Esophagus muscularis mucosa (tissue), 4 donors: ENCODE measurements around the gene MUC7. TPM values are rescaled to one million over a fixed set of nuclear protein-coding genes. Genes with fewer than 3 reads are reported as not detected.

Source experiments
- DNase-seq: peaks from one replicate; pipeline ENCODE4 v3.0.0-alpha.2; 2017; ENCODE audit errors: extremely low spot score
- H3K27ac ChIP-seq, 4 donors: fragments of 200-600 bp; sonication (generic); replicated peaks in 1 of 4; 1 replicate in 3 of 4; 2 replicates in 1 of 4; pipeline ENCODE4 v1.5.1; 2016 to 2019; ENCODE audit warnings: mild to moderate bottlenecking in 1 of 4
- H3K27me3 ChIP-seq, 4 donors: fragments of 200-600 bp; sonication (generic); one replicate each; pipeline versions ENCODE4 v1.5.1 to v1.6.0; 2016 to 2019
- H3K36me3 ChIP-seq, 4 donors: fragments of 200-600 bp; sonication (generic); one replicate each; pipeline ENCODE4 v1.5.1; 2016 to 2019
- H3K4me1 ChIP-seq, 4 donors: fragments of 200-600 bp; sonication (generic); one replicate each; pipeline ENCODE4 v1.5.1; 2016 to 2019
- H3K4me3 ChIP-seq, 4 donors: fragments of 200-600 bp; sonication (generic); 1 replicate in 2 of 4; 2 replicates in 2 of 4; pipeline ENCODE4 v1.5.1; 2016 to 2019; ENCODE audit warnings: mild to moderate bottlenecking in 4 of 4, moderate library complexity in 1 of 4
- H3K9me3 ChIP-seq, 4 donors: fragments of 200-600 bp; sonication (generic); 1 replicate in 3 of 4; 2 replicates in 1 of 4; pipeline ENCODE4 v1.5.1; 2016 to 2019
- EP300 ChIP-seq: sonication (generic); formaldehyde crosslinking; IDR thresholded peaks from one replicate; pipeline ENCODE4 v1.6.1; 2017; ENCODE audit warnings: antibody characterized with exemption
- POLR2A ChIP-seq: fragments of 450-650 bp; IDR thresholded peaks from one replicate; pipeline ENCODE4 v1.6.1; 2017; ENCODE audit warnings: antibody characterized with exemption, moderate library complexity, mild to moderate bottlenecking, low read depth
- POLR2AphosphoS5 ChIP-seq, 2 donors: sonication (generic); formaldehyde crosslinking; IDR thresholded peaks; one replicate each; pipeline ENCODE4 v1.6.1; 2017; ENCODE audit warnings: antibody characterized with exemption in 2 of 2
- WGBS: methylation state at CpG from one replicate; pipeline ENCODE4 v1.1.5; 2018; 5-methylcytosine and 5-hydroxymethylcytosine counted together
- intact Hi-C: fragments of 100-400 bp; cut with DNase I; formaldehyde crosslinking; loops from one replicate; pipeline ENCODE4 v1.15.1; 2023
- total RNA-seq, 4 donors: library from RNA; depleted of rRNA; stranded (reverse); fragments of >200 nt; gene quantifications; one replicate each; pipeline versions ENCODE4 v1.1.0 to v1.2.1, GENCODE V29; 2016
- TF ChIP-seq, protein P1 (sequence below), 3 experiments: fragments of 200-600 bp in 2 of 3; fragments of 450-650 bp in 1 of 3; sonication (generic) in 2 of 3; IDR thresholded peaks; one replicate each; pipeline ENCODE4 v1.5.1; 2017 to 2019; ENCODE audit warnings: antibody characterized with exemption in 3 of 3, mild to moderate bottlenecking in 2 of 3, moderate library complexity in 1 of 3

Gene MUC7
- total RNA-seq, 4 donors from 2014 or later, result not detected

DNA sequence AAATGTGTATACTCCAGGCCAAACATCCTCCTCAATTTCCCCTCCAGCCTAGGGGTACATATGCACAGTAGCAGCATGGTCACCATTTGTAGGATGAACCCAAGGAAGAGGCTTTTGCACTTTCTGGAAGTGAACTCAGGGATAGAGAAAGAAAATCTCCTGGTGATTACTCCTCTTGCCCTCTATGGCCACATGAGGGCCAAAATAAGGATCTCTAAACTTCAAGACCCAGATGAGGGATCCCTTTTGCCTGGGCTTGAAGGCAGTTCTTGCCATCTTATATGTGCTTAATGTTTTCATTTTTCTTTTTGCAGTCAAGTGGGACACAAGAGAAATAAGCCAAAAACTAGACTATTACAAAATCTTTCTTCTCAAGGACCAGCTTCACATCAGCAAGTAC, 29.5 kb upstream of the MUC7 start:
- Histone ChIP-seq H3K27me3 (peaks cover 0 to under 1% (median 0%) of the 10 kb centered on the region in 4 donors), H3K9me3 (no peaks in the 10 kb centered on the region), H3K4me1 (no peaks in the 10 kb centered on the region), H3K36me3 (no peaks in the 10 kb centered on the region), H3K4me3 (no peak overlapping the region), H3K27ac (no peak overlapping the region)
- intact Hi-C loops, result no loop called here
- no peak for DNase-seq
- TF ChIP-seq POLR2AphosphoS5 (IDR thresholded peaks at IDR 0.05) (no peak), EP300 (no peak), POLR2A (no peak)
- TF ChIP-seq, protein P1, sequence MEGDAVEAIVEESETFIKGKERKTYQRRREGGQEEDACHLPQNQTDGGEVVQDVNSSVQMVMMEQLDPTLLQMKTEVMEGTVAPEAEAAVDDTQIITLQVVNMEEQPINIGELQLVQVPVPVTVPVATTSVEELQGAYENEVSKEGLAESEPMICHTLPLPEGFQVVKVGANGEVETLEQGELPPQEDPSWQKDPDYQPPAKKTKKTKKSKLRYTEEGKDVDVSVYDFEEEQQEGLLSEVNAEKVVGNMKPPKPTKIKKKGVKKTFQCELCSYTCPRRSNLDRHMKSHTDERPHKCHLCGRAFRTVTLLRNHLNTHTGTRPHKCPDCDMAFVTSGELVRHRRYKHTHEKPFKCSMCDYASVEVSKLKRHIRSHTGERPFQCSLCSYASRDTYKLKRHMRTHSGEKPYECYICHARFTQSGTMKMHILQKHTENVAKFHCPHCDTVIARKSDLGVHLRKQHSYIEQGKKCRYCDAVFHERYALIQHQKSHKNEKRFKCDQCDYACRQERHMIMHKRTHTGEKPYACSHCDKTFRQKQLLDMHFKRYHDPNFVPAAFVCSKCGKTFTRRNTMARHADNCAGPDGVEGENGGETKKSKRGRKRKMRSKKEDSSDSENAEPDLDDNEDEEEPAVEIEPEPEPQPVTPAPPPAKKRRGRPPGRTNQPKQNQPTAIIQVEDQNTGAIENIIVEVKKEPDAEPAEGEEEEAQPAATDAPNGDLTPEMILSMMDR (IDR thresholded peaks at IDR 0.05), result no peak

DNA sequence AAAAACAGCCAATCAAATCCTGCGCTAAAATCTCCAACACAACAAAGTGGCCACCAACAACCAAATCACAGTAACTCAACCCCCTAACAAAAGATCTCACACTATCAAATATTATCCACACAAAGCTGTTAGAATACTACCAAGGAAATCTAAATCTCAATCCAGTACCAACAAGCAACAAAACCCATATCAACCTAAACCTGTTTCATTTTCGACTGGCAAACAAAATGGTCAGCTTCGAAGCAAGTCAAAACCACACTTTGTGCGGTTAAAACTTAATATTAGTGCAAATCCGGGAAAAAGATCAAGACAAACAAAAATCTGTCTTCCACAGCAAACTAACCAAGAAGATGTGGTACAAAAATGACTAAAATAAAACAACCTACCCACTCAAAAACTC, 28.7 kb upstream of the MUC7 start:
- Histone ChIP-seq H3K4me1 (no peaks in the 10 kb centered on the region), H3K36me3 (no peaks in the 10 kb centered on the region), H3K27me3 (no peaks in the 10 kb centered on the region), H3K4me3 (no peak overlapping the region), H3K9me3 (no peaks in the 10 kb centered on the region), H3K27ac (no peak overlapping the region)
- DNase-seq, result no peak
- 89% methylated on average over 5 of the region's 5 CpGs for WGBS
- intact Hi-C loops, result no loop called here
- TF ChIP-seq, protein P1 (IDR thresholded peaks at IDR 0.05), result no peak
- TF ChIP-seq POLR2A (no peak), POLR2AphosphoS5 (IDR thresholded peaks at IDR 0.05) (no peak), EP300 (no peak)

DNA sequence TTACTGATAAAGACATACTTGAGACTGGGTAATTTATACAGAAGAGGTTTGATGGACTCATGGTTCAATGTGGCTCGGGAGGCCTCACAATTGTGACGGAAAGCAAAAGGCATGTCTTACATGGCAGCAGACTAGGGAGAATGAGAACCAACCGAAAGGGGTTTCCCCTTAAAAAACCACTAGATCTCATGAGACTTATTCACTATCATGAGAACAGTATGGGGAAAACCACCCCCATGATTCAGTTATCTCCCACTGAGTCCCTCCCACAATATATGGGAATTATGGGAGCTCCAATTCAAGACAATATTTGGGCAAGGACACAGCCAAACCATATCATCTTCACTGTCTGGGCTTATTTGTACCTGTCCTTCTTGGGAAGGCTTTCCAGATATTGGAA, 22.8 kb upstream of the MUC7 start:
- TF ChIP-seq, protein P1 (IDR thresholded peaks at IDR 0.05), result no peak
- TF ChIP-seq EP300 (no peak), POLR2AphosphoS5 (IDR thresholded peaks at IDR 0.05) (no peak), POLR2A (no peak)
- no peak overlapping the region for H3K27ac ChIP-seq
- no peak for DNase-seq
- H3K27me3 ChIP-seq, result no peaks in the 10 kb centered on the region
- H3K4me3 ChIP-seq, result no peak overlapping the region
- intact Hi-C loops, result no loop called here
- peaks cover 0 to 3% (median 0%) of the 10 kb centered on the region in 4 donors for H3K9me3 ChIP-seq
- H3K36me3 ChIP-seq, result no peaks in the 10 kb centered on the region
- no peaks in the 10 kb centered on the region for H3K4me1 ChIP-seq
- whole genome bisulfite sequencing, result 88% methylated on average over 3 of the region's 3 CpGs

GRCh38 chr4:70452946-70453345, 19.1 kb upstream of the MUC7 start:
- no peak for DNase-seq
- intact Hi-C loops, result no loop called here
- Histone ChIP-seq H3K4me1 (no peaks in the 10 kb centered on the region), H3K36me3 (no peaks in the 10 kb centered on the region), H3K27me3 (no peaks in the 10 kb centered on the region), H3K4me3 (no peak overlapping the region), H3K27ac (no peak overlapping the region), H3K9me3 (peaks cover 0 to 3% (median 0%) of the 10 kb centered on the region in 4 donors)
- TF ChIP-seq EP300, result no peak
- TF ChIP-seq, protein P1 (IDR thresholded peaks at IDR 0.05), result no peak
- no peak for TF ChIP-seq POLR2AphosphoS5 (IDR thresholded peaks at IDR 0.05)
- no peak for TF ChIP-seq POLR2A
- 0% methylated on average over 1 of the region's 1 CpG for WGBS

DNA sequence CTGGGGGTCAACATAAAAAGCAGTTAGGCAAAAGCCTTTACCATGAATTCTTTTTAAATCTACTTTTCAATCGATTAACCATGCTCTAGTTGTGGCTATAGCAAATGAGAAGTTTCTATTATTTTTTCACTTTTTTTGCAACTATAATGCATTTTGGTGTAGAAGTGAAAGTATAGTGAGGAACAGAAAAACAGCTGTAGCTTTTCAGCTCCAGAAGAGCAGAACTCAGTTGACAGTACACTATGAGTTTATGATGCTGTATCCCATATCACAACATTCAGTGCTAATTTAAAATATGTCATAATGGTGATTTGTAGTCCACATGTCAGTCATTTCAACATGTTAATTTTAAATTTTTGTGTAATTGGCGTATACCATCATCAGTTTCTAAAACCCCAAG, 8.7 kb upstream of the MUC7 start:
- Histone ChIP-seq H3K36me3 (no peaks in the 10 kb centered on the region), H3K27me3 (peaks cover 0 to 6% (median 0%) of the 10 kb centered on the region in 4 donors), H3K4me3 (no peak overlapping the region), H3K27ac (no peak overlapping the region), H3K9me3 (peaks cover 0 to 4% (median 0%) of the 10 kb centered on the region in 4 donors), H3K4me1 (no peaks in the 10 kb centered on the region)
- TF ChIP-seq, protein P1 (IDR thresholded peaks at IDR 0.05), result no peak
- TF ChIP-seq EP300, result no peak
- DNase-seq, result no peak
- intact Hi-C loops, result no loop called here
- WGBS, result 39% methylated on average over 2 of the region's 2 CpGs
